SHP77 treated with DMSO at 0.1 percent for 48 hours (cell line): ENCODE results near the gene VEPH1.
"Not testable (repeated sequence)": the region's sequence is repeated elsewhere in the genome, so short reads cannot be mapped to it uniquely, and the experiment has no call there.

Experiments used
- DNase-seq: peaks from one replicate; lab custom pipeline; 2025; lab: John Stamatoyannopoulos, UW

The VEPH1 gene

DNA sequence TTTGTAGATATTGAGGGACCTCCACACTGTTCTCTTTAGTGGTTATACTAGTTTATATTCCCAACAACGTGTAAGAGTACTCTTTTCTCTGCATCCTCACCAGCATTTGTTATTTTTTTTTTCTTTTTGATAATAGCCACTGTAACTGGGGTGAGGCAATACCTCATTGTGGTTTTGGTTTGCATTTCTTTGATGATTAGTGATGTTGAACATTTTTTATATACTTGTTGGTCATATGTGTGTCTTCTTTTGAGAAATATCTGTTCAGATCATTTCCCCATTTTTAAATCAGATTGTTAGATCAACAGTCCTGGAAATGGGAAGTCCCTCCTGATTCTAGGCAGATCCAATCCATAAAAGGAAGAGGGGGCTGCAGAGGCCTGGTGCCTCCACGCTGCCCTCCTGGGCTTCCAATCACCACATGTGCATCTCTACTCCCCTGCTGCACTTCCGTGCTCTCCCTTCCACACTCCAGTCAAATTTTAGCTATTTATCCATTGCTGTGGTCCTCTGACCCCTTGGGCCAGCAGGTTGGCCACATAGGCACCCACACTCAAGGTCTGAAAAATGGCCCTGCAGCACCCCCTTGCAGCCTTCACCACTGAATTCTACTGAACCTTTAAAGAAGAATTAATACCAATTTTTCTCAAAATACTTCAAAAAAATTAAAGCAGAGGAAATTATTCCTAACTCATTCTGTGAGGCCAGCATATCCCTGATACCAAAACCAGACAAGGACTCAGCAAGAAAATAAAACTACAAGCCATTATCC, 154.7 kb downstream of the VEPH1 start:
- DNase-seq: not testable (repeated sequence)

GRCh38 chr3:157347577-157348303, 155.5 kb downstream of the VEPH1 start:
- DNase-seq: no peak

GRCh38 chr3:157336252-157337009, 166.8 kb downstream of the VEPH1 start:
- no peak for DNase-seq

- no peak for DNase-seq
These were observed 167.8 kb downstream of the VEPH1 start for GRCh38 chr3:157335233-157336076.

- DNase-seq: no peak
These were observed 169.6 kb downstream of the VEPH1 start for GRCh38 chr3:157333551-157333991.

- no peak for DNase-seq
These were observed 173.0 kb downstream of the VEPH1 start for GRCh38 chr3:157330206-157330605.

DNA sequence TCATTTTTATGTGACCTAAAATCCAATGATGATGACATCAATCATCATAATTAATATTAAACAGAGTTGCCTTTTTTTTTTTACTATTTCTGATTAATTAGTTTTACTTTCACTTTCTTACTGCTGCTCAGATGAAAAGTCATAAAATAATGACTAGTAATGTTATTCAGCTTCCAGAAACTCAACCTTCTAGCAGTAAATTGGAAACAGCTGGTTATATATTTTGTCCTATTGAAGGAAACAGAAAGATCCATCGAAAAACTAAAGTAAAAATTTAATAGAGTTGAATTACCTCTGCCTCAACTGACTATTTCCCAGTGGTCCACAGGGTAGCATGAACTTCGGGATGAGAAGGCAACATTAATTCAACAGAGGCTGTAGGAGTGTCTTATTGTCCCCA, 173.7 kb downstream of the VEPH1 start:
- no peak for DNase-seq

DNA sequence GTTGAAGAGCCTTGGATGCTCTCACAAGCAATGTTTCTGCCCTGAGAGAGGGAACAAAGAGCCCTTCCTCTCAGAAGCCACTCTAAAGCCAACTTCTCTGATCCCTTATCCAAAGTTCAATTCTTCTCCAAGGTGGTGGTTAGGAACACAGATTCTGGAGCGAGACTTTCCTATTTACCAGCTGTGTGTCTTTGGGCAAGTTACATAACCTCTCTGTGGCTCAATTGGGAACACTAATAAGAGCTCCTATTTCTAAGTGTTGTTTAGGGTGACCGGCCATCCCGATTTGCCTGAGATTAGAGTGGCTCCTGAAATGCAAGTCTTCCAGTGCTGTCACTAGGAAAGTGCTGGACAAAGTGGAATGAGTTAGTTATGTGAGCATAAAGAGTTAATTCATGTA, 175.4 kb downstream of the VEPH1 start:
- DNase-seq: no peak

DNA sequence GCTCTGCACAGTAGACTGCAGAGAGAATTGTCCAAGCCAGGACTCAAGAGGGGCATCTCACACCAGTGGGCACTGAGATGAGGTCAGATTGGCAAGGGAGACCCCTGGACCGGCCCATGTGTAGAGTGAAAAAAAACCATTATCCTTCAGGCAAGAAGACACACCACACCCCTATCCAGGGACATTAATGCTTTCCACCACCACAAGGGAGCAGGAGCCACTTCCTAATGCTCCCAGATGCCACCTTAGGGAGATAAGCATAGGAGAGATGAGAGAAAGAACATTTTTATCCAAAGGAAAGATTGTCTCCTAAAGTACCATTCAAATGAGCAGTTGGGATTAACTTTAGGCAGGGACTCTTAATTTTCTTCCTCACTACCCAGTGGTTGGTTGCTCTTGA, 176.2 kb downstream of the VEPH1 start:
- DNase-seq: no peak

DNA sequence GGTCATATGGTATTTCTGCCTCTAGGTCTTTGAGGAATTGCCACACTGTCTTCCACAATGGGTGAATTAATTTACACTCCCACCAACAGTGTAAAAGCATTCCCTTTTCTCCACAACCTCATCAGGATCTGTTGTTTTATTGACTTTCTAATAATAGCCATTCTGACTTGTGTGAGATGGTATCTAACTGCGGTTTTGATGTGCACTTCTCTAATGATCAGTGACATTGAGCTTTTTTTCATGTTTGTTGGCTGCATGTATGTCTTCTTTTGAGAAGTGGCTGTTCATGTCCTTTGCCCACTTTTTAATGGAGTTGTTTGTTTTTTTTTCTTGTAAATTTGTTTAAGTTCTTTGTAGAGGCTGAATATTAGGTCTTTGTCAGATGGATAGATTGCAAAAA, 178.3 kb downstream of the VEPH1 start:
- not testable (repeated sequence) for DNase-seq

DNA sequence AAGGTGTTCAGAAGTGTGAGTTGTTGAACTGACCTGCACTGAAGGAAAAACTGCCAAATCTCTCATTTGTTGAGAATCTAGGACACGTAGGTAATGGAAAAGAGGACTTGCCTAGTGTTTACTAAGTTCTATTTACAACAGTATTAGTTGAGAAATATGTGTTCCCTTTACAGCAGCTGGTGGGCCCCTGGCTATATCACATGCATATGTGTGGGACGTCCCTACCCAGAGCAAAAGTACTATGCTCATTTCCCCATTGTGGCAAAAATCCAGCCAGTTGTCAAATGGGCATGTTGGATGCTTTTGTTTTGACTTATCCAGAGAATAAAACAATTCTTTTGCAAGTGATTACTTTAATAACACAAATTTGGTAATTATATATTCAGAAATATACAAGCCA, 179.9 kb downstream of the VEPH1 start:
- DNase-seq: no peak

DNA sequence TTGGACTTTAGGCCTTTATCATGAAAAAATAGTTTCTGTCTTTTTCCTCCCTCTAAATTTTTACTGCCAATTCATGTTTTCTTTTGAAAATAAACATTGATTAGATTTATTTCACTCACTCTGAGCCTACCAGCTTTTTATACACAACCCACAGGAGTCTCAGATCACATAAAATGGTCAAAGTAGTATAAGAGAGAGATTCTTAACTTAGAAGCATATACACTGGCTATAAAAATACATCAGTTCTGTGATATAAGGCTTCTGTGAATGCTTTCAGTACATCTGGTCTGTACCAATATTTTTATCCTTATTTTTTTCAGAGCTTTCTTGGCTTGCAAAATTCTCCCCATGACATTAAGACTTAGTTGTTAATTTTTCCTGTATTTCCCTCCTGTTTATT, 183.5 kb downstream of the VEPH1 start:
- no peak for DNase-seq

- no peak for DNase-seq
These were observed 184.5 kb downstream of the VEPH1 start for GRCh38 chr3:157318639-157319288.

GRCh38 chr3:157317895-157318294, 185.3 kb downstream of the VEPH1 start:
- no peak for DNase-seq

DNA sequence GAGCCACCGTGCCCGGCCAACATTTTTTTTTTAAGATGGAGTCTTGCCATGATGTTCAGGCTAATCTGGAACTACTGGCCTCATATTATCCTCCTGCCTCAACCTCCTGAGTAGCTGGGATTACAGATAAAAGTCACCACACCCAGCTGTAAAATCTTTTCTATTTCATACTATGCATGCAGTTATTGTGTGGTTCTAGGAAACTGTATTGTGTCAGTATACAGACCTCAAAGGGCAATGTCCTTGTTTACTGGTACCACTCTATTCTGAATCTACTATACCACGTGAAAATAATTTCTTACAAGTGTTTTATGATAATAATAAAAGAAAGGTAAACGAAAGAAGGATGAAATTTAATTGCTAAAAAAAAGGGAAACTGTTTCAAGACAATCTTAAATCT, 190.0 kb downstream of the VEPH1 start:
- no peak for DNase-seq

DNA sequence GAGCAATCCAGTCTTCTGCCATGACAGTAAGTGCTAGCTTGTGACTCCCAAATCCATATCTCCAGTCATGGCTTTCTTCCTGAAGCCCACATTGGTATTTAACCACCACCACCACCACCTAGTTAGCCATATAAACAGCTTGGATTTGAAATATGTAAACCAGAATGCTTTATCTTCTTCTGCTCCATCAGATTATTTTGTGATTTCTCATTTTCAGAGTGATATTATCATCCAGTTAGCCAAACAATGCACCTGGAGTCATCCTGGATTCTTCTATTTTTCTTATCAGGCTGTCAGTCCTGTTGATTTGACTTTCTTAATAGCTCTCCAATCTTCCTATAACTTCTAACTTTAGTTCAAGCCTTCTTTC, 190.9 kb downstream of the VEPH1 start:
- DNase-seq: no peak

DNA sequence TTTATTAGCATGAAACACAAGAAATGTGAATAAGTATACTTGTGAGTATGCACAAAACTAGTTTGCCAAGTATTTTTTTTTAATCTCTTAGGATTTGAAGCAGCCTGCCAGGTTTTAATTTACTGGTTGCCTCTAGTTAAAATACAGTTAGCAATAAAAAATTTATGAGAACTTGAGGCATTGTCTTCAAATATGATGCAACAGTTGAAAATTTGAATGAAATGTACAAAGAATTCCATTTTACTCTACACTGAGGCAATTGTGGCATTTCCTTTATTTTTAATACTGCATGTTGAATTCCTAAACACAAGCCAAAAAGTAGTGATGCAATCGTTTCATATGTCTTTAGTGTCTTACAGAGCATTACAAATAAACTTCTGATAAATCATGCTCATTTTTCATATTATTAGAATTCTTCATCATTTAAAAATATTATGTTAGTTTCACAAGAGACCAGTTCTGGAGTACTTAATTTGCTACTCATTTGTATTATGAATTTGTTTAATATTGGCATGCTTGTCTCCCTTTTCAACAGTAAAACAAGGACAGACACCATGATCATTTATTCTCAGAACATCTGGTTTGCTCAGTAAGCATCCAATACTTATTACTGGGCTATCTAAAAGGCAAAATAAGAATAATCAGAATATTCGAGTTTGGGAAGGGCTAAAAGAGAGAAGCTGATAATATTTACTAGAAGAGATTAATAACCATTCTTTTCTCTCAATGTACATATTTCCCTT, 191.4 kb downstream of the VEPH1 start:
- no peak for DNase-seq

- DNase-seq: no peak
These were observed 192.7 kb downstream of the VEPH1 start for GRCh38 chr3:157310329-157311052.

GRCh38 chr3:157306502-157306901, 196.7 kb downstream of the VEPH1 start:
- DNase-seq: no peak

GRCh38 chr3:157305392-157305791, 197.8 kb downstream of the VEPH1 start:
- DNase-seq: no peak
